Ovary (tissue), 9 donors: Measurements from ENCODE around the gene MZT2B. TPM values are rescaled to one million over a fixed set of nuclear protein-coding genes. Genes with fewer than 3 reads are reported as not detected.
"Not testable (repeated sequence)": the region's sequence is repeated elsewhere in the genome, so short reads cannot be mapped to it uniquely, and the experiment has no call there.

Source experiments
- DNase-seq, 5 donors: peaks; one replicate each; pipeline ENCODE4 v3.0.0-alpha.2; 2019 to 2020
- H3K27ac ChIP-seq, 2 donors: fragments of 200-600 bp; one replicate each; pipeline versions ENCODE4 v1.5.1 to v1.8.0; 2019 to 2022
- H3K27me3 ChIP-seq: fragments of 200-600 bp; one replicate; pipeline ENCODE4 v1.8.0; 2022
- H3K36me3 ChIP-seq: fragments of 200-600 bp; sonication (generic); one replicate; pipeline ENCODE4 v1.5.1; 2019
- H3K4me1 ChIP-seq: one replicate; pipeline ENCODE4 v1.8.1; 2013; ENCODE audit warnings: mild to moderate bottlenecking, moderate library complexity; ENCODE audit not compliant: insufficient read depth
- H3K4me3 ChIP-seq: fragments of 200-600 bp; sonication (generic); one replicate; pipeline ENCODE4 v1.5.1; 2017
- H3K9me3 ChIP-seq, 2 donors: fragments of 200-600 bp in 1 of 2; sonication (generic) in 1 of 2; one replicate each; pipeline versions ENCODE4 v1.5.1 to v1.8.1; 2013 to 2019; ENCODE audit warnings: mild to moderate bottlenecking in 1 of 2, moderate library complexity in 1 of 2
- CTCF ChIP-seq, 3 donors: fragments of 450-650 bp in 2 of 3; fragments of 200-600 bp in 1 of 3; IDR thresholded peaks; one replicate each; pipeline versions ENCODE4 v1.5.1 to v1.8.0; 2016 to 2022; ENCODE audit warnings: antibody characterized with exemption in 3 of 3, mild to moderate bottlenecking in 1 of 3
- EP300 ChIP-seq: sonication (generic); formaldehyde crosslinking; IDR thresholded peaks from one replicate; pipeline ENCODE4 v1.6.1; 2017; ENCODE audit warnings: antibody characterized with exemption
- POLR2A ChIP-seq: fragments of 450-650 bp; IDR thresholded peaks from one replicate; pipeline ENCODE4 v1.6.1; 2017; ENCODE audit warnings: antibody characterized with exemption, mild to moderate bottlenecking, moderate library complexity
- WGBS, 3 donors: extraction: QIAGEN DNeasy Blood & Tissue Kit in 1 of 3; methylation state at CpG; one replicate each; pipeline versions ENCODE4 v1.1.5 to v1.1.7; 2013 to 2017; 5-methylcytosine and 5-hydroxymethylcytosine counted together
- intact Hi-C, 4 donors: fragments of 100-400 bp; cut with DNase I; formaldehyde crosslinking; loops; one replicate each; pipeline versions ENCODE4 v1.11.0 to v1.15.1; 2022 to 2023
- polyA plus RNA-seq, 2 donors: library from polyadenylated mRNA; stranded (reverse); fragments of 200-250 nt in 1 of 2; fragments of 350-450 nt in 1 of 2; fragmentation: Illumina TruSeq in 1 of 2; extraction: RNeasy Lipid Tissue Mini Kit (QIAGEN cat#74804) in 1 of 2; gene quantifications; one replicate each; pipeline ENCODE4 v1.2.3, GENCODE V29; 2013 to 2014
- total RNA-seq, 7 donors: library from RNA; depleted of rRNA in 2 of 7; stranded (reverse); fragments of >200 nt in 2 of 7; fragmentation: NEBNext Ultra II Directional in 3 of 7; extraction: Animal tissue kit (Norgen Biotek cat#: 25700) in 3 of 7; gene quantifications; one replicate each; pipeline versions ENCODE4 v1.1.0 to v1.2.4, GENCODE V29; 2016 to 2023
- donor health status: DM: no; HTN: no; CAD: no; lungs with moderate emphysema.
- donor health status: DM: no; HTN: no; CAD: no.
- donor health status: Bipolar disorder and iron deficiency.
- donor health status: DM: yes; HTN: yes; CAD: no.
- donor health status: DM: no; HTN: no; CAD: no.
- donor health status: DM: yes; HTN: yes; CAD: no.

The MZT2B gene
- total and polyA plus RNA-seq, 9 donors, result 5.4 to 365 (median 242) TPM

DNA sequence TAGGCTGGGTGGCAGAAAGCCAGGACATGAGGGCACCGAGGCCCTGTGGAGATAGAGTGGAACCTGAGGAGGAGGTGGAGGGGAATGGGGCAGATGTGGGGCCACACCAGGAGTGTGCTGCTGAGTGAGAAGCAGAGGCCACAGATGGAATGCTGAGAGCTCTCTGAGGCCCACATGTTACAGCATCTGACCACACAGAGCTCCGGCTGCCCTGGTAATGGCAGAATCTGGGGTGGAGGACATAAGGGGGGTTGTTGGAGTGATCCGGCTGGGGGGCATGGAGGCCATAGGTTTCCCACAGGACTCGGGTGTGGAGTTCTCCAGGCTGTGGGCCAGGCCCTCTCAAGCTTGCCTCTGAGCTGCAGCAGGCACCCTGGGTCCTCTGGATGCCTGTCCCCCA is 3.8 kb downstream of the MZT2B start:
- no peaks in the 10 kb centered on the region for H3K27me3 ChIP-seq
- no peak overlapping the region for H3K27ac ChIP-seq
- peaks cover 4% of the 10 kb centered on the region for H3K4me1 ChIP-seq
- no peak for DNase-seq
- no peaks in the 10 kb centered on the region for H3K36me3 ChIP-seq
- no peaks in the 10 kb centered on the region for H3K9me3 ChIP-seq
- intact Hi-C loops, result loop anchor here in 3 of 4 donors (5.0 to 10.0 kb wide), 3 partner anchors 149 to 1301 kb away; partner anchors contain the start of gene IMP4 (in 1 of the 3)
- no peak overlapping the region for H3K4me3 ChIP-seq
- WGBS, 3 donors, result 69 to 77% (median 76%) methylated on average over 4 of the region's 4 CpGs
- TF ChIP-seq POLR2A, result no peak
- no peak for TF ChIP-seq CTCF (IDR thresholded peaks at IDR 0.05)
- TF ChIP-seq EP300, result no peak

DNA sequence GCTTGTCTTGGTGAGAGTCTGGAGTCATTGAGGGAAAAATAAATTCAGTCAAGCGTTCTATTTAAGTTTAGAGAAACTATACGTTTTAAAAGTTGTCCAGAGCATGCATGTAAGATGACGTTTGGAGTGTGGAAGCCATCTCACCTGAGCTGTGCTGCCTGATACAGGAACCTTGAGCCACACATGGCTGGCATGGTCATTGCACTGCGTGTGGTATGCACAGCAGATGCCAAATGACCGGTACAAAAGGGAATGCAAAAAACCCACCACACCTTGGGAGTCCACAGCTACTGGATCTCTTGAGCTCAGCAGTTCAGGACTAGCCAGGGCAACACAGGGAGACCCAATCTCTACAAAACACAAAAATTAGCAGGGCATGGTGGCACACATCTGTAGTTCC is 4.3 kb downstream of the MZT2B start:
- intact Hi-C loops, result loop anchor here in 3 of 4 donors (5.0 to 10.0 kb wide), 3 partner anchors 148 to 1301 kb away; partner anchors contain the start of gene IMP4 (in 1 of the 3)
- H3K9me3 ChIP-seq, result no peaks in the 10 kb centered on the region
- no peak overlapping the region for H3K4me3 ChIP-seq
- no peaks in the 10 kb centered on the region for H3K27me3 ChIP-seq
- no peak overlapping the region for H3K27ac ChIP-seq
- peaks cover 4% of the 10 kb centered on the region for H3K4me1 ChIP-seq
- WGBS, 3 donors, result 83 to 84% (median 83%) methylated on average over 5 of the region's 5 CpGs
- TF ChIP-seq POLR2A (no peak), EP300 (no peak), CTCF (IDR thresholded peaks at IDR 0.05) (no peak)
- H3K36me3 ChIP-seq, result no peaks in the 10 kb centered on the region
- no peak for DNase-seq

GRCh38 chr2:130187268-130187667 is 5.2 kb downstream of the MZT2B start:
- Histone ChIP-seq H3K4me3 (no peak overlapping the region), H3K36me3 (no peaks in the 10 kb centered on the region), H3K27ac (no peak overlapping the region), H3K4me1 (peaks cover 4% of the 10 kb centered on the region), H3K27me3 (no peaks in the 10 kb centered on the region), H3K9me3 (no peaks in the 10 kb centered on the region)
- no peak for TF ChIP-seq EP300
- no peak for TF ChIP-seq CTCF (IDR thresholded peaks at IDR 0.05)
- no peak for TF ChIP-seq POLR2A
- intact Hi-C loops, result loop anchor here in 3 of 4 donors (5.0 to 10.0 kb wide), 3 partner anchors 148 to 1300 kb away; partner anchors contain the start of gene IMP4 (in 1 of the 3)
- no peak for DNase-seq
- 73 to 78% (median 73%) methylated on average over 8 of the region's 8 CpGs for WGBS, 3 donors

GRCh38 chr2:130187859-130188792 is 6.1 kb downstream of the MZT2B start:
- H3K9me3 ChIP-seq, H3K36me3 ChIP-seq, DNase-seq, H3K27me3 ChIP-seq, H3K4me1 ChIP-seq, H3K27ac ChIP-seq, H3K4me3 ChIP-seq: not testable (repeated sequence)
- 89 to 92% (median 90%) methylated on average over 17 of the region's 17 CpGs for WGBS, 3 donors
- intact Hi-C loops, result loop anchor here in 3 of 4 donors (5.0 to 10.0 kb wide), 3 partner anchors 147 to 1299 kb away; partner anchors contain the start of gene IMP4 (in 1 of the 3)

GRCh38 chr2:130188958-130189357 is 6.9 kb downstream of the MZT2B start:
- intact Hi-C loops, result loop anchor here in 3 of 4 donors (5.0 to 10.0 kb wide), 3 partner anchors 146 to 1298 kb away; partner anchors contain the start of gene IMP4 (in 1 of the 3)
- not testable (repeated sequence) for H3K36me3 ChIP-seq
- WGBS, 3 donors, result 70 to 77% (median 71%) methylated on average over 4 of the region's 4 CpGs

More at GRCh38 chr2:130188958-130189357, 6.9 kb downstream of the MZT2B start:
- H3K27ac ChIP-seq, DNase-seq, H3K9me3 ChIP-seq, H3K27me3 ChIP-seq, H3K4me1 ChIP-seq, H3K4me3 ChIP-seq: not testable (repeated sequence)
